ENCODE measurements around the gene RASGRP2. TPM values are rescaled to one million over a fixed set of nuclear protein-coding genes. Genes with fewer than 3 reads are reported as not detected.

Gene RASGRP2
- total RNA-seq, 1 donor from 2014 or later = 139 TPM

DNA sequence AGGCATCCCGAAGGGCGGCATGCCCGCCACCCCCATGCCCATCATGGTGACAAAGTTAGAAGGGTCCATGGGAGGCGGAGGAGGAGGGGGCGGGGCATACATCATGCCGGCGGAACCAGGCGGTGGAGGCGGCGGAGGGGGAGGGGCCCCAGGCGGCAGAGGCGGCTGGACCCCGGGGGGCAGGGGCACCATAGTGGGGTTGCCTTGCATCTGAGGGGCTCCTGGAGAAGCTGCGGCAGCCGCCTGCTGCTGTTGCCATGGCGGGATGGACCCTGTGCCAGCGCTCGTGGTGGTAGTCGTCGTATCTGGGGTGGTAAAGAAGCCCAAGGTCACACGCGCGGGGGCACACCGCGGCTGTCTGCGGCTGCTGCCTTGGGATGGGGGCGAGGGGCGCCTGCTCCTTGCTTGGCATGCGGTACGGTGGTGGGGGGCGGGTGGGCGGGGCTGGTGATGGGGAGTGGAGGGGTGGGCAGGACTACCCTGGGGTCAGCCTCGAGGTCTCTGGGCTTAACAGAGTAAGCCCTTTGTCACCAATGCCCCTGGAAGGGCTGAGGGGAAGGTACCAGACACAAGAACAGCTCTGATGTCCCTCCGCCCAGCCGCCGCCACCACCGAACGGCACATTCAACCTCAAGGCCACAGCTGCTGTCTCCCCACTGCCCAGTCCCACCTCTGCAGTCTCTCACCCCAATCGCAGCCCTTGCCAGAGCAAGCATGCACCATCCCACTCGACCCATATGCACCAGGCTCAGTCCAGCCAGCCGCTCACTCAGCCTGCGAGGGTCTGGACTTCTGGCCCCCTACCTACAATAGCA, 22.1 kb upstream of the RASGRP2 start:
- no peak for DNase-seq (ENCODE audit: low spot score)
- Mint-ChIP-seq H3K9me3 (ENCODE audit: unreplicated experiment) (no peaks in the 10 kb centered on the region), H3K27me3 (ENCODE audit: unreplicated experiment) (peaks cover 13% of the 10 kb centered on the region), H3K36me3 (ENCODE audit: low read depth, unreplicated experiment) (peaks cover 79% of the 10 kb centered on the region), H3K4me3 (ENCODE audit: unreplicated experiment) (peak overlapping the region; percentile 59), H3K4me1 (ENCODE audit: unreplicated experiment) (peaks cover 44% of the 10 kb centered on the region), H3K27ac (ENCODE audit: unreplicated experiment) (peak overlapping the region; percentile 24)
- TF ChIP-seq CTCF (IDR thresholded peaks at IDR 0.05; ENCODE audit: unreplicated experiment) = no peak

GRCh38 chr11:64765291-64765850, 21.4 kb upstream of the RASGRP2 start:
- H3K4me1 Mint-ChIP-seq (ENCODE audit: unreplicated experiment) = peaks cover 44% of the 10 kb centered on the region
- no peaks in the 10 kb centered on the region for H3K9me3 Mint-ChIP-seq (ENCODE audit: unreplicated experiment)
- peaks cover 13% of the 10 kb centered on the region for H3K27me3 Mint-ChIP-seq (ENCODE audit: unreplicated experiment)
- peaks cover 72% of the 10 kb centered on the region for H3K36me3 Mint-ChIP-seq (ENCODE audit: low read depth, unreplicated experiment)
- H3K27ac Mint-ChIP-seq (ENCODE audit: unreplicated experiment) = peak overlapping the region; percentile 36
- peak; percentile 21 for TF ChIP-seq CTCF (IDR thresholded peaks at IDR 0.05; ENCODE audit: unreplicated experiment)
- H3K4me3 Mint-ChIP-seq (ENCODE audit: unreplicated experiment) = peak overlapping the region; percentile 62
- DNase-seq (ENCODE audit: low spot score) = no peak

GRCh38 chr11:64764753-64765152, 20.8 kb upstream of the RASGRP2 start:
- peak overlapping the region; percentile 16 for H3K27ac Mint-ChIP-seq (ENCODE audit: unreplicated experiment)
- no peak for TF ChIP-seq CTCF (IDR thresholded peaks at IDR 0.05; ENCODE audit: unreplicated experiment)
- peaks cover 48% of the 10 kb centered on the region for H3K4me1 Mint-ChIP-seq (ENCODE audit: unreplicated experiment)
- H3K27me3 Mint-ChIP-seq (ENCODE audit: unreplicated experiment) = peaks cover 13% of the 10 kb centered on the region
- peak overlapping the region; percentile 24 for H3K4me3 Mint-ChIP-seq (ENCODE audit: unreplicated experiment)
- no peak for DNase-seq (ENCODE audit: low spot score)
- H3K36me3 Mint-ChIP-seq (ENCODE audit: low read depth, unreplicated experiment) = peaks cover 67% of the 10 kb centered on the region
- no peaks in the 10 kb centered on the region for H3K9me3 Mint-ChIP-seq (ENCODE audit: unreplicated experiment)

- Mint-ChIP-seq H3K4me1 (ENCODE audit: unreplicated experiment) (peaks cover 48% of the 10 kb centered on the region), H3K27ac (ENCODE audit: unreplicated experiment) (peak overlapping the region; percentile 58), H3K36me3 (ENCODE audit: low read depth, unreplicated experiment) (peaks cover 61% of the 10 kb centered on the region), H3K27me3 (ENCODE audit: unreplicated experiment) (peaks cover 17% of the 10 kb centered on the region), H3K9me3 (ENCODE audit: unreplicated experiment) (no peaks in the 10 kb centered on the region), H3K4me3 (ENCODE audit: unreplicated experiment) (peak overlapping the region; percentile 47)
- no peak for DNase-seq (ENCODE audit: low spot score)
- TF ChIP-seq CTCF (IDR thresholded peaks at IDR 0.05; ENCODE audit: unreplicated experiment) = no peak
Observed at GRCh38 chr11:64764040-64764611, 20.2 kb upstream of the RASGRP2 start.

All from endothelial cell (in vitro differentiated cells).